ENCODE data around the gene PHF10.

The PHF10 gene

GRCh38 chr6:169763881-169764280 is 39.6 kb upstream of the PHF10 start:
- Histone ChIP-seq H3K14ac (ENCODE audit: low read length) (no peak overlapping the region), H2BK120ac (ENCODE audit: insufficient read depth, low read length, poor library complexity) (no peak overlapping the region), H3K4me2 (ENCODE audit: low read length) (no peak overlapping the region), H3K27ac (ENCODE audit: low read depth, low read length) (no peak overlapping the region), H3K18ac (ENCODE audit: low read length) (no peak overlapping the region), H3K9ac (ENCODE audit: low read length) (no peak overlapping the region), H3K9me3 (ENCODE audit: insufficient read depth, low read depth, low read length) (peaks cover 2% of the 10 kb centered on the region), H3K23ac (ENCODE audit: low read length) (no peak overlapping the region), H2AK5ac (ENCODE audit: low read length) (no peak overlapping the region), H2BK5ac (ENCODE audit: low read depth, low read length, poor library complexity) (no peak overlapping the region), H3K4ac (ENCODE audit: low read depth, low read length) (no peak overlapping the region), H3K36me3 (ENCODE audit: control insufficient read depth in 1 of 2, insufficient read depth in 2 of 2, low read length in 2 of 2) (peaks cover 24 to 41% of the 10 kb centered on the region in 2 experiments), H3K4me3 (ENCODE audit: low read depth, low read length) (no peak overlapping the region), H3K79me1 (ENCODE audit: low read length) (no peaks in the 10 kb centered on the region), H3K79me2 (ENCODE audit: control insufficient read depth, insufficient read depth, low read length, poor library complexity) (no peaks in the 10 kb centered on the region), H4K91ac (ENCODE audit: low read depth, low read length) (no peak overlapping the region), H3K27me3 (ENCODE audit: insufficient read depth, low read length) (no peaks in the 10 kb centered on the region), H3K4me1 (ENCODE audit: control insufficient read depth in 1 of 2, insufficient read depth in 2 of 2, low read length in 2 of 2) (no peaks in the 10 kb centered on the region), H2AFZ (ENCODE audit: insufficient read depth, low read length, poor library complexity) (no peak overlapping the region), H4K12ac (ENCODE audit: low read depth, low read length) (no peak overlapping the region), H4K8ac (ENCODE audit: low read depth, low read length) (no peak overlapping the region), H2BK12ac (ENCODE audit: low read length) (no peak overlapping the region)
- no CpG with 5 or more reads among the region's 10 CpGs for WGBS (ENCODE audit: extremely low coverage, insufficient coverage, insufficient read length)
- no peak for DNase-seq

- H3K4me3 ChIP-seq (ENCODE audit: low read depth, low read length), result no peak overlapping the region
- no peak overlapping the region for H4K91ac ChIP-seq (ENCODE audit: low read depth, low read length)
- no CpG with 5 or more reads among the region's 10 CpGs for whole genome bisulfite sequencing (ENCODE audit: extremely low coverage, insufficient coverage, insufficient read length)
These were observed 39.0 kb upstream of the PHF10 start for GRCh38 chr6:169763308-169763707.

GRCh38 chr6:169755162-169755561 is 30.9 kb upstream of the PHF10 start:
- no peak overlapping the region for H3K14ac ChIP-seq (ENCODE audit: low read length)
- no peaks in the 10 kb centered on the region for H3K27me3 ChIP-seq (ENCODE audit: insufficient read depth, low read length)
- H2BK120ac ChIP-seq (ENCODE audit: insufficient read depth, low read length, poor library complexity), result no peak overlapping the region
- no peak overlapping the region for H2AFZ ChIP-seq (ENCODE audit: insufficient read depth, low read length, poor library complexity)
- H3K36me3 ChIP-seq (ENCODE audit: control insufficient read depth in 1 of 2, insufficient read depth in 2 of 2, low read length in 2 of 2), result peaks cover 6 to 17% of the 10 kb centered on the region in 2 experiments
- no peak overlapping the region for H3K4me2 ChIP-seq (ENCODE audit: low read length)
- no peak overlapping the region for H3K23ac ChIP-seq (ENCODE audit: low read length)
- no peaks in the 10 kb centered on the region for H3K9me3 ChIP-seq (ENCODE audit: insufficient read depth, low read depth, low read length)
- H3K4me3 ChIP-seq (ENCODE audit: low read depth, low read length), result no peak overlapping the region
- WGBS (ENCODE audit: extremely low coverage, insufficient coverage, insufficient read length), result no CpG with 5 or more reads among the region's 6 CpGs
- peaks cover 3 to 5% of the 10 kb centered on the region in 2 experiments for H3K4me1 ChIP-seq (ENCODE audit: control insufficient read depth in 1 of 2, insufficient read depth in 2 of 2, low read length in 2 of 2)
- H3K18ac ChIP-seq (ENCODE audit: low read length), result no peak overlapping the region
- H2BK12ac ChIP-seq (ENCODE audit: low read length), result no peak overlapping the region
- H3K79me1 ChIP-seq (ENCODE audit: low read length), result peaks cover 10% of the 10 kb centered on the region
- H3K9ac ChIP-seq (ENCODE audit: low read length), result no peak overlapping the region
- H3K4ac ChIP-seq (ENCODE audit: low read depth, low read length), result no peak overlapping the region
- H2AK5ac ChIP-seq (ENCODE audit: low read length), result no peak overlapping the region
- no peak overlapping the region for H4K91ac ChIP-seq (ENCODE audit: low read depth, low read length)
- H4K8ac ChIP-seq (ENCODE audit: low read depth, low read length), result no peak overlapping the region
- no peak overlapping the region for H4K12ac ChIP-seq (ENCODE audit: low read depth, low read length)
- peaks cover 8% of the 10 kb centered on the region for H3K79me2 ChIP-seq (ENCODE audit: control insufficient read depth, insufficient read depth, low read length, poor library complexity)
- no peak overlapping the region for H3K27ac ChIP-seq (ENCODE audit: low read depth, low read length)
- H2BK5ac ChIP-seq (ENCODE audit: low read depth, low read length, poor library complexity), result no peak overlapping the region
- DNase-seq, result no peak

More at GRCh38 chr6:169763308-169763707, 39.0 kb upstream of the PHF10 start:
- Histone ChIP-seq H2AFZ (ENCODE audit: insufficient read depth, low read length, poor library complexity) (no peak overlapping the region), H3K27me3 (ENCODE audit: insufficient read depth, low read length) (no peaks in the 10 kb centered on the region), H3K9ac (ENCODE audit: low read length) (no peak overlapping the region), H3K14ac (ENCODE audit: low read length) (no peak overlapping the region), H3K4ac (ENCODE audit: low read depth, low read length) (no peak overlapping the region), H3K4me2 (ENCODE audit: low read length) (no peak overlapping the region), H4K8ac (ENCODE audit: low read depth, low read length) (no peak overlapping the region), H3K36me3 (ENCODE audit: control insufficient read depth in 1 of 2, insufficient read depth in 2 of 2, low read length in 2 of 2) (peaks cover 24 to 40% of the 10 kb centered on the region in 2 experiments), H4K12ac (ENCODE audit: low read depth, low read length) (no peak overlapping the region), H2BK5ac (ENCODE audit: low read depth, low read length, poor library complexity) (no peak overlapping the region), H3K23ac (ENCODE audit: low read length) (no peak overlapping the region), H2BK12ac (ENCODE audit: low read length) (no peak overlapping the region), H3K9me3 (ENCODE audit: insufficient read depth, low read depth, low read length) (peaks cover 2% of the 10 kb centered on the region), H3K18ac (ENCODE audit: low read length) (no peak overlapping the region), H3K27ac (ENCODE audit: low read depth, low read length) (no peak overlapping the region), H2AK5ac (ENCODE audit: low read length) (no peak overlapping the region), H3K4me1 (ENCODE audit: control insufficient read depth in 1 of 2, insufficient read depth in 2 of 2, low read length in 2 of 2) (no peaks in the 10 kb centered on the region), H3K79me2 (ENCODE audit: control insufficient read depth, insufficient read depth, low read length, poor library complexity) (no peaks in the 10 kb centered on the region), H2BK120ac (ENCODE audit: insufficient read depth, low read length, poor library complexity) (no peak overlapping the region), H3K79me1 (ENCODE audit: low read length) (no peaks in the 10 kb centered on the region)
- DNase-seq, result no peak

- H3K9me3 ChIP-seq (ENCODE audit: insufficient read depth, low read depth, low read length), result no peaks in the 10 kb centered on the region
- no CpG with 5 or more reads among the region's 19 CpGs for WGBS (ENCODE audit: extremely low coverage, insufficient coverage, insufficient read length)
- H3K27ac ChIP-seq (ENCODE audit: low read depth, low read length), result peak overlapping the region; percentile 85
These were observed 27.8 kb upstream of the PHF10 start for GRCh38 chr6:169752074-169752623.

More at GRCh38 chr6:169752074-169752623, 27.8 kb upstream of the PHF10 start:
- peak overlapping the region; percentile 87 for H4K91ac ChIP-seq (ENCODE audit: low read depth, low read length)
- peak overlapping the region; percentile 93 for H4K8ac ChIP-seq (ENCODE audit: low read depth, low read length)
- no peak overlapping the region for H3K23ac ChIP-seq (ENCODE audit: low read length)
- H2AK5ac ChIP-seq (ENCODE audit: low read length), result peak overlapping the region; percentile 42
- H3K18ac ChIP-seq (ENCODE audit: low read length), result peak overlapping the region; percentile 52
- DNase-seq, result peak in 1 of 2 donors; percentile 2
- peak overlapping the region; percentile 88 for H2AFZ ChIP-seq (ENCODE audit: insufficient read depth, low read length, poor library complexity)
- H3K4ac ChIP-seq (ENCODE audit: low read depth, low read length), result peak overlapping the region; percentile 41
- peaks cover 10% of the 10 kb centered on the region for H3K79me1 ChIP-seq (ENCODE audit: low read length)
- no peaks in the 10 kb centered on the region for H3K27me3 ChIP-seq (ENCODE audit: insufficient read depth, low read length)
- peak overlapping the region; percentile 82 for H4K12ac ChIP-seq (ENCODE audit: low read depth, low read length)
- H3K4me3 ChIP-seq (ENCODE audit: low read depth, low read length), result peak overlapping the region; percentile 98
- peak overlapping the region; percentile 85 for H3K4me2 ChIP-seq (ENCODE audit: low read length)
- no peak overlapping the region for H2BK12ac ChIP-seq (ENCODE audit: low read length)
- H3K9ac ChIP-seq (ENCODE audit: low read length), result peak overlapping the region; percentile 97
- H3K36me3 ChIP-seq (ENCODE audit: control insufficient read depth in 1 of 2, insufficient read depth in 2 of 2, low read length in 2 of 2), result peaks cover 0 to 5% of the 10 kb centered on the region in 2 experiments
- H3K4me1 ChIP-seq (ENCODE audit: control insufficient read depth in 1 of 2, insufficient read depth in 2 of 2, low read length in 2 of 2), result peaks cover 3 to 5% of the 10 kb centered on the region in 2 experiments
- H2BK5ac ChIP-seq (ENCODE audit: low read depth, low read length, poor library complexity), result peak overlapping the region; percentile 52
- peak overlapping the region; percentile 55 for H2BK120ac ChIP-seq (ENCODE audit: insufficient read depth, low read length, poor library complexity)
- peak overlapping the region; percentile 91 for H3K14ac ChIP-seq (ENCODE audit: low read length)
- H3K79me2 ChIP-seq (ENCODE audit: control insufficient read depth, insufficient read depth, low read length, poor library complexity), result peaks cover 8% of the 10 kb centered on the region

All from trophoblast cell (in vitro differentiated cells and primary cell).